ENCODE data around the gene ATG16L1.

DNA sequence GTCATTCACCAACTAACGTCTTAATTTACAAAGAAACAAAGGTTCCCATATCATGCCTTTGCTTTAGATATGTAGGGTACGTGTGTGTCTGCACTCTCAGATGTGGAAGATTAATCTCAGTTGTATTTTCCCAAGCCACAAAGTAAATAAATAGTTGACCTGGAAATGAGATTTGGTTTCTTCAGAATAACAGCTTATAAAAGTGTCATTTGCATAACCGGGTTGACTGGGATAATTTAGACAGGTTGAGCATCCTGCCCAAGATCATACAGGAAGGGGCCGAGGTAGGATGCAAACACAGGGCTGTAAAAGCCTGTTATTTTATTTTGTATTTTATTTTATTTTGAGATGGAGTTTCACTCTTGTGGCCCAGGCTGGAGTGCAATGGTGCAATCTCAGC lies 19.5 kb downstream of the ATG16L1 start:
- TF ChIP-seq, protein P1, sequence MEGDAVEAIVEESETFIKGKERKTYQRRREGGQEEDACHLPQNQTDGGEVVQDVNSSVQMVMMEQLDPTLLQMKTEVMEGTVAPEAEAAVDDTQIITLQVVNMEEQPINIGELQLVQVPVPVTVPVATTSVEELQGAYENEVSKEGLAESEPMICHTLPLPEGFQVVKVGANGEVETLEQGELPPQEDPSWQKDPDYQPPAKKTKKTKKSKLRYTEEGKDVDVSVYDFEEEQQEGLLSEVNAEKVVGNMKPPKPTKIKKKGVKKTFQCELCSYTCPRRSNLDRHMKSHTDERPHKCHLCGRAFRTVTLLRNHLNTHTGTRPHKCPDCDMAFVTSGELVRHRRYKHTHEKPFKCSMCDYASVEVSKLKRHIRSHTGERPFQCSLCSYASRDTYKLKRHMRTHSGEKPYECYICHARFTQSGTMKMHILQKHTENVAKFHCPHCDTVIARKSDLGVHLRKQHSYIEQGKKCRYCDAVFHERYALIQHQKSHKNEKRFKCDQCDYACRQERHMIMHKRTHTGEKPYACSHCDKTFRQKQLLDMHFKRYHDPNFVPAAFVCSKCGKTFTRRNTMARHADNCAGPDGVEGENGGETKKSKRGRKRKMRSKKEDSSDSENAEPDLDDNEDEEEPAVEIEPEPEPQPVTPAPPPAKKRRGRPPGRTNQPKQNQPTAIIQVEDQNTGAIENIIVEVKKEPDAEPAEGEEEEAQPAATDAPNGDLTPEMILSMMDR (IDR thresholded peaks at IDR 0.05 in 4 of 5, conservative IDR thresholded peaks at IDR 0.05 in 1 of 5), result no peak
- no peak for TF ChIP-seq POLR2A (IDR thresholded peaks at IDR 0.05)

Data from gastrocnemius medialis (tissue), 4 donors.